ENCODE results near the gene GLTPD2.
A peak's percentile ranks its signal among the peaks of the same experiment; 100 is the strongest.

The GLTPD2 gene

GRCh38 chr17:4744999-4745969, 43.5 kb upstream of the GLTPD2 start:
- no peak overlapping the region for H3K4me2 ChIP-seq (ENCODE audit: low read length)
- no peak overlapping the region for H3K27ac ChIP-seq (ENCODE audit: low read depth, low read length)
- H3K27me3 ChIP-seq (ENCODE audit: control insufficient read depth, low read length): peaks cover 23% of the 10 kb centered on the region
- no peaks in the 10 kb centered on the region; the same call in 1 of the 2 replicates for H4K20me1 ChIP-seq (ENCODE audit: control insufficient read depth, insufficient read depth, low read depth, low read length)
- H3K4me3 ChIP-seq (ENCODE audit: low read length): no peak overlapping the region
- no peak for TF ChIP-seq EZH2phosphoT487 (IDR thresholded peaks at IDR 0.05; ENCODE audit: borderline replicate concordance, low read length)
- no peak for TF ChIP-seq CTCF (IDR thresholded peaks at IDR 0.05; ENCODE audit: low read depth, low read length, poor library complexity, severe bottlenecking)
- no peaks in the 10 kb centered on the region for H3K79me2 ChIP-seq (ENCODE audit: control insufficient read depth, low read length)
- peaks cover 13% of the 10 kb centered on the region for H3K4me1 ChIP-seq (ENCODE audit: control insufficient read depth, low read length)
- no peaks in the 10 kb centered on the region for H3F3A ChIP-seq (ENCODE audit: control insufficient read depth, insufficient read depth)
- no peaks in the 10 kb centered on the region for H3K36me3 ChIP-seq (ENCODE audit: control insufficient read depth, low read length)
- no peaks in the 10 kb centered on the region for H3K9me2 ChIP-seq (replicated peaks; ENCODE audit: control insufficient read depth, low read length)
- H3K9me3 ChIP-seq (ENCODE audit: control insufficient read depth, insufficient read depth, low read length): no peaks in the 10 kb centered on the region

- Histone ChIP-seq H3K4me1 (ENCODE audit: control insufficient read depth, low read length) (peaks cover 11% of the 10 kb centered on the region), H3K4me2 (ENCODE audit: low read length) (peak overlapping the region; percentile 42), H3K4me3 (ENCODE audit: low read length) (no peak overlapping the region), H3K36me3 (ENCODE audit: control insufficient read depth, low read length) (no peaks in the 10 kb centered on the region), H3F3A (ENCODE audit: control insufficient read depth, insufficient read depth) (no peaks in the 10 kb centered on the region), H3K27ac (ENCODE audit: low read depth, low read length) (no peak overlapping the region), H3K79me2 (ENCODE audit: control insufficient read depth, low read length) (no peaks in the 10 kb centered on the region), H3K27me3 (ENCODE audit: control insufficient read depth, low read length) (peaks cover 16% of the 10 kb centered on the region), H4K20me1 (ENCODE audit: control insufficient read depth, insufficient read depth, low read depth, low read length) (no peaks in the 10 kb centered on the region), H3K9me2 (replicated peaks; ENCODE audit: control insufficient read depth, low read length) (no peaks in the 10 kb centered on the region), H3K9me3 (ENCODE audit: control insufficient read depth, insufficient read depth, low read length) (no peaks in the 10 kb centered on the region)
- TF ChIP-seq EZH2phosphoT487 (IDR thresholded peaks at IDR 0.05; ENCODE audit: borderline replicate concordance, low read length) (no peak), CTCF (IDR thresholded peaks at IDR 0.05; ENCODE audit: low read depth, low read length, poor library complexity, severe bottlenecking) (no peak)
These were observed 40.9 kb upstream of the GLTPD2 start for GRCh38 chr17:4747847-4748246.

GRCh38 chr17:4748686-4749085, 40.1 kb upstream of the GLTPD2 start:
- no peak overlapping the region for H3K4me2 ChIP-seq (ENCODE audit: low read length)
- peaks cover 17% of the 10 kb centered on the region for H3K27me3 ChIP-seq (ENCODE audit: control insufficient read depth, low read length)
- H4K20me1 ChIP-seq (ENCODE audit: control insufficient read depth, insufficient read depth, low read depth, low read length): no peaks in the 10 kb centered on the region
- H3K4me3 ChIP-seq (ENCODE audit: low read length): no peak overlapping the region
- TF ChIP-seq EZH2phosphoT487 (IDR thresholded peaks at IDR 0.05; ENCODE audit: borderline replicate concordance, low read length) (no peak), CTCF (IDR thresholded peaks at IDR 0.05; ENCODE audit: low read depth, low read length, poor library complexity, severe bottlenecking) (no peak)
- H3K36me3 ChIP-seq (ENCODE audit: control insufficient read depth, low read length): no peaks in the 10 kb centered on the region
- H3K9me2 ChIP-seq (replicated peaks; ENCODE audit: control insufficient read depth, low read length): no peaks in the 10 kb centered on the region
- H3K27ac ChIP-seq (ENCODE audit: low read depth, low read length): no peak overlapping the region
- no peaks in the 10 kb centered on the region for H3K9me3 ChIP-seq (ENCODE audit: control insufficient read depth, insufficient read depth, low read length)
- H3K4me1 ChIP-seq (ENCODE audit: control insufficient read depth, low read length): peaks cover 11% of the 10 kb centered on the region
- no peaks in the 10 kb centered on the region for H3K79me2 ChIP-seq (ENCODE audit: control insufficient read depth, low read length)
- H3F3A ChIP-seq (ENCODE audit: control insufficient read depth, insufficient read depth): no peaks in the 10 kb centered on the region
